Urinary bladder (tissue), 4 donors: ENCODE results near the gene SND1. TPM values are rescaled to one million over a fixed set of nuclear protein-coding genes. Genes with fewer than 3 reads are reported as not detected.

Experiments used
- DNase-seq: peaks from one replicate; pipeline ENCODE4 v3.0.0-alpha.2; 2015; ENCODE audit errors: extremely low spot score
- H3K27ac ChIP-seq: one replicate; pipeline ENCODE4 v1.5.1; 2013; ENCODE audit warnings: low read depth, mild to moderate bottlenecking, moderate library complexity
- H3K36me3 ChIP-seq: one replicate; pipeline ENCODE4 v1.6.1; 2013; ENCODE audit warnings: mild to moderate bottlenecking, moderate library complexity; ENCODE audit not compliant: insufficient read depth
- H3K4me1 ChIP-seq: one replicate; pipeline ENCODE4 v1.6.1; 2013; ENCODE audit warnings: mild to moderate bottlenecking, moderate library complexity; ENCODE audit not compliant: insufficient read depth
- H3K4me3 ChIP-seq: one replicate; pipeline ENCODE4 v1.5.1; 2013; ENCODE audit warnings: low read depth, low read length
- WGBS: extraction: QIAGEN DNeasy Blood & Tissue Kit; methylation state at CpG from one replicate; pipeline ENCODE4 v1.1.7; 2013; 5-methylcytosine and 5-hydroxymethylcytosine counted together
- polyA plus RNA-seq: library from polyadenylated mRNA; stranded (reverse); fragments of 200-250 nt; gene quantifications from one replicate; pipeline ENCODE4 v1.2.3, GENCODE V29; 2013
- total RNA-seq: library from RNA; depleted of rRNA; stranded (reverse); fragments of >200 nt; gene quantifications from one replicate; pipeline ENCODE4 v1.2.3, GENCODE V29; 2014
- donor health status: healthy with polysubstance abuse.
- donor health status: healthy.

SND1 gene
- total and polyA plus RNA-seq, 2 donors, result 89.8 to 102 TPM

DNA sequence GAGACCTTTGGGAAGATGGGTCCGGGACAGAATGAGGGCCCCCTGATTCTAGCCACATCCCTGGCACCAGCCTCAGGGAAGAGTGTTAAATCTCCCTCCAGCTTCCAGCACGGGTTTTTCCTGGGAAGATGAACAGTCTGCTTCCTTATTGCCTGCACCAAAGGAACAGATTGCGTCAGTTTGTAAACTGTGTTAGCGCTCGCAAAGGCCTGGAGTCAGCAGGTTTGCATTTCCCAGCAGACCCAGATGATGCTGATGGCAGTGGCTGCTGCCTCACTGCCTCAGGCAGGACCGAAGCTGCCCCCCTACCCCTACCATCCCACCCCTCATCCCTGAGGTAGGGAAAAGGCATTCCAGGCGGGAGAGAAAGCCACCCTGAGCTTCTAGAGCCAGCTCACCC is 413.9 kb downstream of the SND1 start:
- no peak overlapping the region for H3K4me3 ChIP-seq
- 86% methylated on average over 7 of the region's 7 CpGs for WGBS
- DNase-seq, result no peak
- no peaks in the 10 kb centered on the region for H3K36me3 ChIP-seq
- no peak overlapping the region for H3K27ac ChIP-seq
- no peaks in the 10 kb centered on the region for H3K4me1 ChIP-seq

DNA sequence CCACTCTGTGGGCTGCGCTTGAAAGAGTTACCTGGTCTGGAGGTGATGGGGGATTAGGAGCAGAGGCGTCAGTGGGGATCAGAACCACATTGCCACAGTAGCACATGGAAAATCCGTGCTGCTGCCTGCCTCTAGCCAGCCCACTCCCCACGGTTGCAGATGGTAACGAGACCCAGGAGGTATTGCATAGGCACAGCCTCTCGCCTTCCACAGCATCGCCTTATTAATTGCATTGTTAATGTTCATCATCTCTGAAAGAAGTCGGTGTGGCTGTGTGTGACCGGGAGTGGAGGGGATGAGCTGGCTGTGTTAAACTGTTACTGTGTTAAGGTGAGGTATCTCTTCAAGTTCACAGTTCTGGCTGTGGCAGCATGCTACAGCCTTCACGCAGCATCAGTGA is 414.4 kb downstream of the SND1 start:
- Histone ChIP-seq H3K36me3 (no peaks in the 10 kb centered on the region), H3K4me3 (no peak overlapping the region), H3K4me1 (no peaks in the 10 kb centered on the region), H3K27ac (no peak overlapping the region)
- no peak for DNase-seq
- WGBS, result 91% methylated on average over 10 of the region's 10 CpGs

DNA sequence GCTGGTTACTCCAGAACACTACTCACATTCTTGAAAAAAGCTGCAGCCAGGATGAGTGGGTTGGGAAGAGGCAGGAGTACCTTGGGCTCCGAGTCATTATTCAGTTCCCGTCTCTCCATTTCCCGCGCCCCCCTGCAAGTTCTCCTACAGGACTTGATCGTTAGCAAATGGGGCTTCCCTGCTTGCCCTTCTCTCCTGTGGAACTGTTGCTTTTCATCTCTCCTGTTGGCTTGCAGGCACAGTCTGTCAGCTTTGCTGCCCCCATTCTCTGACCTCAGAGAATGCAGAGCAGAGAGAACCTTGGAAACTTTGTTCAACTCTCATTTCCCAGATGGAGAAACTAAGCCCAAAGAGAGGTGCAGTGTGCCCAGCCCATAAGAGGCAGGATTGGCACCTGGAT is 414.9 kb downstream of the SND1 start:
- WGBS, result 68% methylated on average over 5 of the region's 5 CpGs
- H3K4me3 ChIP-seq, result no peak overlapping the region
- DNase-seq, result no peak

DNA sequence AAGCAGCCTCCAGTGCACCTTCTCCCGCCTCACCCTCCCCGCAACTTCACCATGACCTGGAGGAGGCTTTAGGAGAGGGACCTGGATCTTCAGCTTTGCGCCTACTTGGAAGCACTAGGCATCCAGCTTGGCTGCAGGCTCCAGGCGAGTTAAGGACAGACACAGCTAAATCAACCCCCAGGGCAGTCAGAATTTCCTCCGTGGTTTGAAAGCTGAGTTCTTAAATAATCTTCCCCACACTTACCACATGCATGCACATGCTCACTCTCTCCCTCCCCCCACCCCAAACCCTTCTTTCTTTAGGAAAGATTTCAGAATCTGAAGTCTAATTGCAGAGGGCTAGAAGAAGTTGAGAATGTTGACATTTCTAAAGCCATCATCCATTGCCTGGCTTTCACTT is 416.0 kb downstream of the SND1 start:
- Histone ChIP-seq H3K4me3 (no peak overlapping the region), H3K36me3 (no peaks in the 10 kb centered on the region), H3K4me1 (no peaks in the 10 kb centered on the region), H3K27ac (no peak overlapping the region)
- DNase-seq, result no peak
- 85% methylated on average over 5 of the region's 5 CpGs for WGBS

More for the DNA sequence above, 414.9 kb downstream of the SND1 start:
- H3K4me1 ChIP-seq, result no peaks in the 10 kb centered on the region
- no peak overlapping the region for H3K27ac ChIP-seq
- H3K36me3 ChIP-seq, result no peaks in the 10 kb centered on the region

DNA sequence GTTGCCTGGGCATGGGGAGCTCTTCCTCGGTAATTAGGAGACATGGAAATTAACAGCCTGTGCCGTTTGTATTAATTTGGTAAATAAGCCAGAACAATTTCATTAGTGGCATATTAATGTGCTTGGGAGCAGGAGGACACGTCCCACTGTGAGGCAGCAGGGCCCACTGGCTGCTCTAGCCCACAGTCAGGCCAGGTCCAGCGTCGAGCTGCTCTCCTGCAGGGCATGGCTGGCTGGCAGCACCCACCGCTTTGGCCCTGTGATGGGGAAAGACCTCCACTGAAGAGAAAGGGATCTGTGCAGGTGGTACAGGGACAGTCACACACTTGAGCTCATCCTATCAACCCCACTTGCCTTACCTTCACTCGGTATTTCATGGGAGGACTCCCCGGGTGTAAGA is 416.8 kb downstream of the SND1 start:
- H3K27ac ChIP-seq, result no peak overlapping the region
- WGBS, result 94% methylated on average over 8 of the region's 8 CpGs

DNA sequence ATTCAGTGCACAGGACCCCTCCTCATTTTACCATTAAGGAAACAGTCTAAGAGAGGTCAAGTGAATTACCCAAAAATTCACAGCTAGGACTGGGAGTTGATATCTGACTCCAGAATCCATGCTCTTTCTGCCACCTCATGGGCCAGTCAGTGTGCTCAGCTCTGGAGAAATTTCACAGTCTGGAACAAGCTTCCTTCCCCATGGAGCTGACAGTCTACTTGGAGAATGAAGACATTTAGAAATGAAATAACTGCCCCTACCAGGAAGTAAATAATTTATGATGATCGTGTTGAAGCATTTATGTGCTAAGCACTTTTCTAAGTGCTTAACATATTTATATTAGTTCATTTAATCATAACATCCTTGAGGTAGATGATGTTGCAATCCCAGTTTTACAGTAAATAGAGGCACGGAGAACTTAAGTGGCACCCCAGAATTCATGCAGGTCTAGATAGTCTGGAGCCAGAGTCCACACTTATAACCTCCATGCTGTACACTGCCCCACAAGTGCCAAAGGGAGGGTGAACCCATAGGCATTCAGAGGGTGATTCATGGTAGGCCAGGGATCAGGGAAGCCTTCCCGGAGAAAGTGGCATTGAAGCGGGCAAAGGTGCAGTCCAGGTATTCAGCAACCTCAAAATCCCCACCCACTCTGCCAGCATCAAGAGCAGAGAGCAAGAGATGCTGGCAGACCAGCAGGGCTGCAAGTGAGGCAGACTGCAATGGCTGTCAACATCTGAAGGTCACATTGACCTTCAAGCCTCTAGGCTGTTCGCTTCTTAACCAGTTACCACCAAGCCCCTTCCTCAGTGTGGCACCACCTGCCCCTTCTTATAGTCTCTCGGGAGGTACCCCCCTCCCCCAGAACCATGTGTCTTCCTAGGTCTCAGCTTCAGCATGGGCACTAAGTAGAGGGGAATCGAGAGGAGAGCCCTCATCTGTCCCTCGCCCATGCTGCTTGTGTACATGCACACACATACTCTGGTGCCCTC is 417.7 kb downstream of the SND1 start:
- peaks cover 3% of the 10 kb centered on the region for H3K36me3 ChIP-seq
- no peaks in the 10 kb centered on the region for H3K4me1 ChIP-seq
- DNase-seq, result no peak
- H3K27ac ChIP-seq, result no peak overlapping the region
- no peak overlapping the region for H3K4me3 ChIP-seq
- WGBS, result 91% methylated on average over 8 of the region's 8 CpGs

More for the DNA sequence above, 416.8 kb downstream of the SND1 start:
- no peak for DNase-seq
- H3K4me1 ChIP-seq, result no peaks in the 10 kb centered on the region
- no peaks in the 10 kb centered on the region for H3K36me3 ChIP-seq
- no peak overlapping the region for H3K4me3 ChIP-seq

DNA sequence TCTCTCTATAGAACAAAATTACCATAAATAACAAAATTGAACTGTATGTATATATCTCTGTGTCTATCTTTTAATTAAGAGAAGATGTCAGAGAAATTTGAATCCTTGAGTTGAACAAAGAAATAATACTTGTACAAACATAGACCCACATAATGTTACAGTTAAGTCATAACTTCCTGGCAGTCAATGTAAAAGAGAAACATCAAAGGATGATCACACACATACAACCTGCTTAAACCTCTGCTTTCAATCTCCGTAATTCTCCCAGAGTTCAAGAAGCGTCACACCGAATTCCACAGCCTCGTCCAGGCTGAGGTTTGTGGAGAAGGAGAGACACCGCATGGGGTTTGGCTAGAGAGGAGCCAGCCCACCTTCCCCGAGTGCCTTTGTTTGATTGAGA is 419.4 kb downstream of the SND1 start:
- Histone ChIP-seq H3K36me3 (peaks cover 3% of the 10 kb centered on the region), H3K4me3 (no peak overlapping the region), H3K27ac (no peak overlapping the region), H3K4me1 (no peaks in the 10 kb centered on the region)
- 88% methylated on average over 6 of the region's 6 CpGs for WGBS
- DNase-seq, result no peak

DNA sequence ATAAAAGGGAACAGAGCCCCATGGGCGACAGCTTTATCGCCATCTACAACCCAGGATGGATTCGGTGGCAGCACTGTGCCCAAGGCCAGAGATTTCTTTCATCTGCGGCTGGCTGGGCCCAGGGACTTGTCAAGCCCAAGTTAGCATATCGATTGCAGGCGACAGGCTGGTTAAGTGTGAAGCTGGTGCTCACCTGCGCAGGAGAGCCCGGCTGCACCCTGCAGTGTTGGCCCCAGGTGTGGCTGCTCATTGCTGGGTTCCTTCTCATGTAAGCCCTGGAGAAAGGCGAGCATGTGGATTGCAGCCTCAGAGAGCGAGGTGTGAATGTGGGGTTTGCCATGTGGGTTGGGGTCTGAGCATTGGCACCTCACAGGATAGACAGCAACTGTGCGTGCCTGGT is 419.8 kb downstream of the SND1 start:
- no peaks in the 10 kb centered on the region for H3K4me1 ChIP-seq
- DNase-seq, result no peak

DNA sequence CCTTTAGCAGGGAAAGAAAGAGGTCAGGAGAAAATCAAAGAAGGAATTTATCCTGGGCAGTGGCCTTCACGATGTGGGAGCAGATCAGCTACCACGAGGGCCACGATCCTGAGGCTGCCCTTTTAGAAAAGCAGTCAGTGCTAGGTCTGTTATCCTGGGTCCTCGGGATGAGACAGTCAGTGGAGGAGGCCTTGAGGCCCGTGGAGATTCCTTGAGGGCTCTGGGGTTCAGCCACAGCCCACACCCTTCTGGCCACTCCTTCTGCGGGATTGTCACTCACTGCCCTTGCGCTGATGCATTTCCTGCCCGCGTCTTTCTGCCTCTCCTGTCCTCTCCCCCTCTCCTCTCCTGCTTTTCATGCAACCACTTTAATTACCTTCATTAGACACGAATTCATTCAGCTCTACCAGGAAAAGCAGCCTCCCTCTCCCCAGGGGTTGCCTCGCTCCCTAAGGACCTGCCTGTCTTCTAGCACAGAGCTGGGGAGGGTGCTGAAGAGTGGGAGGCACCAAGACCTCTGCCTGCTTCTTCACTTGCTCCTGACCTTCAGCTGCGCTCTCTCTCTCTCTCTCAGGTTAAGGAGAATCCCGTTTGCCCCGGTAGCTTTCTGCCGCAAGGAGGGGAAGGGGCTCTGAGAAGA is 421.8 kb downstream of the SND1 start:
- peaks cover 3% of the 10 kb centered on the region for H3K36me3 ChIP-seq
- no peaks in the 10 kb centered on the region for H3K4me1 ChIP-seq
- H3K4me3 ChIP-seq, result no peak overlapping the region
- WGBS, result 85% methylated on average over 15 of the region's 15 CpGs
- DNase-seq, result no peak
- no peak overlapping the region for H3K27ac ChIP-seq

More for the DNA sequence above, 419.8 kb downstream of the SND1 start:
- no peak overlapping the region for H3K4me3 ChIP-seq
- WGBS, result 85% methylated on average over 11 of the region's 11 CpGs
- H3K27ac ChIP-seq, result no peak overlapping the region
- peaks cover 3% of the 10 kb centered on the region for H3K36me3 ChIP-seq

DNA sequence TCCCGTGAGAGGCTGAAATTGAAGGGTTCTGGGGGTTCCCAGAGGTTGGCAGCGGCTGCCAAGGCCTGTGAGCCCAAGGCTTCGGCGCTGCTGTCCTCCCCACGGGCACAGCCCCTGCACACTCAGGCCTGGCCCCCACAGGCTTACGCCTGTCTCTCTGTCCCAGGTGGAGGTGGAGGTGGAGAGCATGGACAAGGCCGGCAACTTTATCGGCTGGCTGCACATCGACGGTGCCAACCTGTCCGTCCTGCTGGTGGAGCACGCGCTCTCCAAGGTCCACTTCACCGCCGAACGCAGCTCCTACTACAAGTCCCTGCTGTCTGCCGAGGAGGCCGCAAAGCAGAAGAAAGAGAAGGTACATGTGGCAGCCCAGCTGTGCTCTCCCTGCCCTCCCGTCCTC is 422.3 kb downstream of the SND1 start:
- H3K4me3 ChIP-seq, result no peak overlapping the region
- H3K27ac ChIP-seq, result no peak overlapping the region
- 89% methylated on average over 19 of the region's 19 CpGs for WGBS
- no peaks in the 10 kb centered on the region for H3K4me1 ChIP-seq
- peaks cover 3% of the 10 kb centered on the region for H3K36me3 ChIP-seq
- DNase-seq, result no peak

DNA sequence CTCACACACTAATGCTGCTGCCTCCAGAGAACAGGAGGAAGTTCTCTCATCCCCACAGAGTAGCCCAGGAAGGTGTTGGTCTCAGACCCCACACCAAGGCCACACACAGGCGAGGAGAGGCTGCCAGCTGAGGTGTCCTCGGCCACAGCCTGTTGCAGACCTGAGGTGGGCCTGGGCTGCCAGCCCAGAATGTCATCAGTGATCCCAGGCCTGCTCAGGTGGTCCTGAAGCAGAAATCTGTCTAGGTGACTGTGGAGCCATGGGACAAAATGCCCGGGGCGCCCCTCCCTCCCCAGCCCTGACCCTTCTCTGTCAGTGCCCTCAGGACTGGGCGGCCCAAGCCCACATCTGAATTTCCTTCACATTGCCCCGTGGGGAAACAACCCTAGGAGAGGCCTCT is 422.7 kb downstream of the SND1 start:
- Histone ChIP-seq H3K4me3 (no peak overlapping the region), H3K27ac (no peak overlapping the region), H3K36me3 (peaks cover 3% of the 10 kb centered on the region), H3K4me1 (no peaks in the 10 kb centered on the region)
- DNase-seq, result no peak
- 86% methylated on average over 6 of the region's 6 CpGs for WGBS

DNA sequence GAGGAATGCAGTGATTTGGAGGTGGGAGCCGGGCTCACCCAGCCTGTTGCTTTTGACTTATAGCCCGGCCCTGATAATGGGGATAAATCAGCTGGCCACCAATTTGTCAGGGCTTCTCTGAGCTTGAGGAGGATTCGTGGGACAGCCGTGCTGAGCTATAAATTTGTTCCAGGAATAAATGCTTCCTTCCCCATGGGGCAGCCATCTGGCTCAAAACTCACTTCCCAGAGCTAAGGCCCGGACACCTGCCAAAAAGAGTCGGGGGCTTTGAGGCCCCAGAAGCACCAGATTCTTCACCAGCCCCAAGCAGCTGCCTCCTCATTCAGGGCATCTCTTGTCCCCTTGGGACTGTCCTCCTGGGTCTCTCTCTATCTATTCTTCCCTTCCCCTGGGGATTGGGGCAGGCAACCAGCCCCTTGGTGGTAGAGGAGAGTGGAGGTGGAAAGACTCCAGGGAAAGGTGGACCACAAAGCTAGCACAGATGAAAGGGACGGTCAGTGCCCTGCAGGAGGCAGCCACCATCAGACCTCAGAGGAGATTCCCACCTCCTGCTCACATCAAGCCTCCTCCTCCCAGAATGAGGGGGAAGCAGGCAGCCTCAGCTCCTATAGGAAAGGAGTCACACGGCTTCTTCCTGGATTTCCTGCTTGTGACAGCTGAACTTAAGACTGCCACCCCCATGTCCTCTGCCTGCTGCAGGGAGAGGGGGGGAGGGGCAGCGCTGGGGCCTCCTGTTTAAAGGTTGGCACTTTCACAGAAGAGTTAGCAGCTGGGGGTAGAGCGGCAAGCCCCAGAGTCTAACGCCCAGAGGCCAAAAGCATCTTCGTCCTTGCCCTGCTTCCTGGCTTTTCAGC is 423.5 kb downstream of the SND1 start:
- no peak for DNase-seq
- Histone ChIP-seq H3K4me3 (no peak overlapping the region), H3K4me1 (no peaks in the 10 kb centered on the region), H3K27ac (no peak overlapping the region), H3K36me3 (peaks cover 3% of the 10 kb centered on the region)
- WGBS, result 79% methylated on average over 12 of the region's 12 CpGs

DNA sequence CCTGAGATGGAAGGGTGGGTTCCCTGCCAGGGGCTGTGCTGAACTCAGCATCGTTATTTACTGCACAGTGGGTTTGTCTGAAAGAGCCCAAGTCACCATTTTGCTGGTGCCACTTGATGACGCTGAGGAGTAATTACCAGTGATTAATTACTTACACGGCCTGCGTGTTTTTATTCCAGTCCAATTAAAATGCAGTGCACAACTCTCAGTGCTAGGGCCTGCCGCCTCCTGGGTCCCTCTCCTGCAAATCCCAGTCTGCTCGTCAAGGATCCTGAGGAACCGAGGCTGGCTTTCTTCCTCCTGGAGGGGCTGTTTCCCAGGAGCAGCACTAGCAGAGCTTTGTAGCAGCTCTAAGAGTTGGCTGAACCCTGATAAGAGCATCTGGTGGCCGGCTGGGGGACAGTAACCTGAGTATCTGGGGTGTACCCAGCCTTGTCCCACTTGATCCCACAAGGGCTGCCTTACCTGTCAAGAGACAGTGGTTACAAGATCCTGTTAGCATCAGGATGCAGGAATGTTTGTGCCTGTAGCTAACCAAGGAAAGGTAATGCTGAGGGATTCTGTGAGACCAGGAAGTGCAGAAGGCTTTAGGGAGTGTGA is 424.3 kb downstream of the SND1 start:
- no peak overlapping the region for H3K4me3 ChIP-seq
- no peak overlapping the region for H3K27ac ChIP-seq
- peaks cover 3% of the 10 kb centered on the region for H3K36me3 ChIP-seq
- WGBS, result 82% methylated on average over 8 of the region's 8 CpGs
- H3K4me1 ChIP-seq, result no peaks in the 10 kb centered on the region
- no peak for DNase-seq
